Measurements from ENCODE around the gene CCDC33.

Gene CCDC33

GRCh38 chr15:74375303-74375693 is 139.2 kb downstream of the CCDC33 start:
- no peaks in the 10 kb centered on the region for H3K36me3 ChIP-seq (ENCODE audit: control insufficient read depth, insufficient read depth, low read length, severe bottlenecking)
- H3K9me3 ChIP-seq (ENCODE audit: control insufficient read depth, low read length), result no peaks in the 10 kb centered on the region
- no peak overlapping the region for H3K9ac ChIP-seq (ENCODE audit: low read length)
- peaks cover 9% of the 10 kb centered on the region for H3K4me1 ChIP-seq (ENCODE audit: control insufficient read depth, insufficient read depth, low read length)
- H3K4me3 ChIP-seq (ENCODE audit: low read length), result no peak overlapping the region
- peak; percentile 93 for DNase-seq (ENCODE audit: low read depth)
- no peaks in the 10 kb centered on the region for H3K27me3 ChIP-seq (replicated peaks; ENCODE audit: control insufficient read depth, insufficient read depth, low read length)

- Histone ChIP-seq H3K4me1 (ENCODE audit: control insufficient read depth, insufficient read depth, low read length) (peaks cover 9% of the 10 kb centered on the region), H3K36me3 (ENCODE audit: control insufficient read depth, insufficient read depth, low read length, severe bottlenecking) (no peaks in the 10 kb centered on the region), H3K9ac (ENCODE audit: low read length) (no peak overlapping the region), H3K4me3 (ENCODE audit: low read length) (no peak overlapping the region), H3K27me3 (replicated peaks; ENCODE audit: control insufficient read depth, insufficient read depth, low read length) (no peaks in the 10 kb centered on the region), H3K9me3 (ENCODE audit: control insufficient read depth, low read length) (no peaks in the 10 kb centered on the region)
- DNase-seq (ENCODE audit: low read depth), result no peak
Observed at GRCh38 chr15:74376226-74376625, 140.1 kb downstream of the CCDC33 start.

DNA sequence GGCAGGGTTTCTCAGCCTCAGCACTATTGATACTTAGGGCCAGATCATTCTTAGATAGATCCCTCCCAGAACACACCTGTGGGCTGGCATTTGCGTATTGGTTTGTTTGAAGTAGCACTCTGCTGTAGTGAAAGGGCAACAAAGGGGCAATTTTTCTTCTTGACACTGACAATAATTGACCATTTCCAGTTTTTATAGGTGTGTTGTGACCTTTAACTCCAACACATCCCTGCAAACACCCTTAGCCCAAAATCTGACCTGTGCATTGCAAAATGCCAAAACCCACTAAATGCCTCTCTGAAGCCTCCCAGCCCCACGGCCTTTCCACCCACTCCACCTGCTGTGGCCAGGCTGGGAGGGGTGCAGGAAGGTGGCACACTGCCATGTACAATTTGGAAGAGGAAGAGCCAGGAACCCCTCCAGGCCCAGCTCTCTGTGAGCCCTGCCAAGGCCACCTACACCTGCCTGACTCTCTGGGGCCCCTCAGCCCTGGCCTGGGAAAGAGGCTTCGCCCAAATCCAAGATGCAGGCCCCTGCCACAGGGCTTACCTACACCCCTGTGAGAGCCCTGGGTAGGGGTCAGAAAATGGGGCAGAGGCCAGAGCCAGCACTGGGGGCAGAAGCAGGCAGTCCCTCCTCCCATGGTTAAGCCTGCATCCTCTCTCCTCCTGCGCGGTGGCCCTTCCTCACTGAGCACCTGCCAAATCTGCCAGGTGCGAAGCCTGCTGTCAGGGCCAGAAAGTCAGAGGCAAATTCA is 140.9 kb downstream of the CCDC33 start:
- Histone ChIP-seq H3K4me1 (ENCODE audit: control insufficient read depth, insufficient read depth, low read length) (peaks cover 15% of the 10 kb centered on the region), H3K4me3 (ENCODE audit: low read length) (no peak overlapping the region), H3K9me3 (ENCODE audit: control insufficient read depth, low read length) (no peaks in the 10 kb centered on the region), H3K27me3 (replicated peaks; ENCODE audit: control insufficient read depth, insufficient read depth, low read length) (no peaks in the 10 kb centered on the region), H3K36me3 (ENCODE audit: control insufficient read depth, insufficient read depth, low read length, severe bottlenecking) (no peaks in the 10 kb centered on the region), H3K9ac (ENCODE audit: low read length) (no peak overlapping the region)
- no peak for DNase-seq (ENCODE audit: low read depth)

DNA sequence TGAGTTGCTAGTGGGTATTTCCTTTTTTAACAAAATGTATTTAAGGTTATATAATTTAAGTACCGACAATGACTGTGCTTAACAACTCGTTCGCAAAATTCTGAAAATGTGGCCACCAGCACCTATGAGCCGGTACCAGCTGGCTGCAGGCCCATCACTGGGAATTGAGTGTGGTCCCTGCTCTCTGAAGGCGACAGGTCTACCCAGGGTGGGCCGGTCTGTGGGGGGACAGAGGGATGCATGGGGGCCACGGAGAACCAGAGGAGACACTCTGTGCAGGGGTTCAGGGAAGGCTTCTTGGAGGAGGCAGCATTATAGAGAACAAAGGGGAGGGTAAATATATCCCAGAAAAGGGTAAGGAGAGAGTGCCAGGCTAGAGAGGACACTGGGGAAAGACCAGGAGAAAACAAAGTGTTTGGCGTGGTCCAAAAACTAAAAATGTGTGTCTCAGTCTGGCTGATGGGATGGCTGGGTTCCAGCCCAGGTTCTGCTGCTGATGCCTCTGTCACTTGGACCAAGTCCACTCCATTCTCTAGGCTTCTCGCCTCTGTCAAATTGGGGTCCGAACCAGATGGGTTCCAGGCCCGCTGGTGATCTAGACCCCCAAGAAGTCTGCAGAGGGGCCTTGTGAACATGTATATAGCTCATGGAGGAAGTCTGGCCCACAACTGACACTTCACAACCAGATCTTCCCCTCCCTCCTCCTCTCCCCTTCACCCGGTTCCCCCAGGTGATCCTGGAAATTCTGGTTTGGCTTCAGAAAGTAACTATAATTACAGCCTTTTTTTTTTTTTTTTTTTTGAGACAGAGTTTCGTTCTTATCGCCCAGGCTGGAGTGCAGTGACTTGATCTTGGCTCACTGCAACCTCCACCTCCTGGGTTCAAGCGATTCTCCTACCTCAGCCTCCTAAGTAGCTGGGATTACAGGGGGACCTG is 142.0 kb downstream of the CCDC33 start:
- Histone ChIP-seq H3K9ac (ENCODE audit: low read length) (no peak overlapping the region), H3K27me3 (replicated peaks; ENCODE audit: control insufficient read depth, insufficient read depth, low read length) (no peaks in the 10 kb centered on the region), H3K4me1 (ENCODE audit: control insufficient read depth, insufficient read depth, low read length) (peaks cover 18% of the 10 kb centered on the region), H3K9me3 (ENCODE audit: control insufficient read depth, low read length) (no peaks in the 10 kb centered on the region), H3K4me3 (ENCODE audit: low read length) (no peak overlapping the region), H3K36me3 (ENCODE audit: control insufficient read depth, insufficient read depth, low read length, severe bottlenecking) (no peaks in the 10 kb centered on the region)
- no peak for DNase-seq (ENCODE audit: low read depth)

- Histone ChIP-seq H3K4me1 (ENCODE audit: control insufficient read depth, insufficient read depth, low read length) (peaks cover 16% of the 10 kb centered on the region), H3K4me3 (ENCODE audit: low read length) (no peak overlapping the region), H3K36me3 (ENCODE audit: control insufficient read depth, insufficient read depth, low read length, severe bottlenecking) (no peaks in the 10 kb centered on the region), H3K9ac (ENCODE audit: low read length) (no peak overlapping the region), H3K27me3 (replicated peaks; ENCODE audit: control insufficient read depth, insufficient read depth, low read length) (no peaks in the 10 kb centered on the region), H3K9me3 (ENCODE audit: control insufficient read depth, low read length) (no peaks in the 10 kb centered on the region)
- DNase-seq (ENCODE audit: low read depth), result peak; percentile 54
Observed at GRCh38 chr15:74378848-74379247, 142.7 kb downstream of the CCDC33 start.

DNA sequence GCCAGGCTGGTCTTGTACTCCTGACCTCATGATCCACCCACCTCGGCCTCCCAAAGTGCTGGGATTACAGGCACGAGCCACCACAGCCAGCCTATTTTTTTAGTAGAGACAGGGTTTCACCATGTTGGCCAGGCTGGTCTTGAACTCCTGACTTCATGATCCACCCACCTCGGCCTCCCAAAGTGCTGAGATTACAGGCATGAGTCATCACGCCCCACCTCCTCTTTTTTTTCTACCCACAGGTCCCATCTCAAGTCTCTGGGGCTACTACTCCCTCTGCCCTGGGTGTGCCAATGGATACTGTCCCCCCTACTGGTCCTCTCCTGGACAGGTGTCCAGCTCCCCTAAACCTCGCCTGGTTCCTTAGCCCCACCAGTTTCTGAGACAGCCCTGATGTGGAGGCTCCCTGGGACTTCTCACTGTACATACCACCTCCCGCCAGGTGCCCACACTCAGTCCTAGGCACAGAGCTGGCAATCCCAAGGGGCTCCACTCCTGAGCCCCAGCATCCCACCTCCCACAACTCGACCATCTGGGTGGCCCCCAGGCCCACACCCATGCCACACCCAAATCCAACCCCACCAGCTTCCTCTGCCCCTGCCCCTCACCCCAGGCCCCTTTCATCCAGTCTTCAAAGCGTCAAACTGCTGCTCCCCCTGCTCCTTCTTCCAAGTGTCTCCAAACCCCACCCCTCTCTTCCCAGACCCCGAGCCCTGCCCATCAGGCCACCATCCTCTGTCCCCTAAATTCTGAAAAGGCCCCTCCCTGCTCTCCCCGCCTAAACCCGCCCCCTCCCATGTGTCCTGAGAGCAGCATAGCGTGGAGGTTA is 144.4 kb downstream of the CCDC33 start:
- H3K27me3 ChIP-seq (replicated peaks; ENCODE audit: control insufficient read depth, insufficient read depth, low read length), result no peaks in the 10 kb centered on the region
- DNase-seq (ENCODE audit: low read depth), result no peak
- H3K9me3 ChIP-seq (ENCODE audit: control insufficient read depth, low read length), result no peaks in the 10 kb centered on the region
- no peak overlapping the region for H3K4me3 ChIP-seq (ENCODE audit: low read length)
- no peak overlapping the region for H3K9ac ChIP-seq (ENCODE audit: low read length)
- H3K4me1 ChIP-seq (ENCODE audit: control insufficient read depth, insufficient read depth, low read length), result peaks cover 9% of the 10 kb centered on the region
- H3K36me3 ChIP-seq (ENCODE audit: control insufficient read depth, insufficient read depth, low read length, severe bottlenecking), result no peaks in the 10 kb centered on the region

DNA sequence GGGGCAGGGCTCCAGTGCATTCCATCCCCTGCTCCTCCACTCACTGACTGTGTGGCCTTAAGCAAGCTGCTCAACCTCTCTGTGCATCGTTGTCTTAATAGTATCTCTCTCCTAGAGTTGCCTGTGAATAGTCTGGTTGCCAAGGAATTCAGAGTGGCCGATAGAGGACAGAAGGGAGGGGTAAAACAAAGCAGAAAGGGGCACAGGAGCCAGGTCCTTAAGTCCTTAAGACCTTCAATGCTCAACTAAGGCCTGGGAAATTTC is 145.0 kb downstream of the CCDC33 start:
- no peak overlapping the region for H3K9ac ChIP-seq (ENCODE audit: low read length)
- no peaks in the 10 kb centered on the region for H3K9me3 ChIP-seq (ENCODE audit: control insufficient read depth, low read length)
- H3K4me1 ChIP-seq (ENCODE audit: control insufficient read depth, insufficient read depth, low read length), result peaks cover 9% of the 10 kb centered on the region
- H3K36me3 ChIP-seq (ENCODE audit: control insufficient read depth, insufficient read depth, low read length, severe bottlenecking), result no peaks in the 10 kb centered on the region
- no peak for DNase-seq (ENCODE audit: low read depth)
- H3K4me3 ChIP-seq (ENCODE audit: low read length), result no peak overlapping the region
- no peaks in the 10 kb centered on the region for H3K27me3 ChIP-seq (replicated peaks; ENCODE audit: control insufficient read depth, insufficient read depth, low read length)

DNA sequence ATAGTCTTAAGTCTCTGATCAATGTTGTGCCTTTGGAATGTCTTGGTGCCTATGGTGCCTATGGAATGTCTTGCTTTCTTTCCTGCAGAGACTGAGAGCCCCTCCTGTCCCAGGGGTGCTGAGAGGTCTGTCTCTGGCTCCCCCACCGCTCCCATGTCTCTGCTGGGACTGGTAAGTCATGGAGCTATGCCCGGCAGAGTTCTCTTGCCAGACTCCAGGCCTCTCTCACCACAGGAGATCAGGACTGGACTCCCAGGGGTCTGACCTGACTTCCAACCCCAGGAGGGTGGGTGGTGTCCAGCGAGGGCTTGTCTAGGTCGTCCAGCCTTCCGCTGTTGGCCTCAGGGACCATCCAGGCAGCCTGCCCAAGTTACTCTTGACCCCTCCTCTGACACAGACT is 145.4 kb downstream of the CCDC33 start:
- peaks cover 9% of the 10 kb centered on the region for H3K4me1 ChIP-seq (ENCODE audit: control insufficient read depth, insufficient read depth, low read length)
- H3K4me3 ChIP-seq (ENCODE audit: low read length), result no peak overlapping the region
- peak overlapping the region; percentile 31 for H3K9ac ChIP-seq (ENCODE audit: low read length)
- no peaks in the 10 kb centered on the region for H3K36me3 ChIP-seq (ENCODE audit: control insufficient read depth, insufficient read depth, low read length, severe bottlenecking)
- no peak for DNase-seq (ENCODE audit: low read depth)
- no peaks in the 10 kb centered on the region for H3K27me3 ChIP-seq (replicated peaks; ENCODE audit: control insufficient read depth, insufficient read depth, low read length)
- H3K9me3 ChIP-seq (ENCODE audit: control insufficient read depth, low read length), result no peaks in the 10 kb centered on the region

DNA sequence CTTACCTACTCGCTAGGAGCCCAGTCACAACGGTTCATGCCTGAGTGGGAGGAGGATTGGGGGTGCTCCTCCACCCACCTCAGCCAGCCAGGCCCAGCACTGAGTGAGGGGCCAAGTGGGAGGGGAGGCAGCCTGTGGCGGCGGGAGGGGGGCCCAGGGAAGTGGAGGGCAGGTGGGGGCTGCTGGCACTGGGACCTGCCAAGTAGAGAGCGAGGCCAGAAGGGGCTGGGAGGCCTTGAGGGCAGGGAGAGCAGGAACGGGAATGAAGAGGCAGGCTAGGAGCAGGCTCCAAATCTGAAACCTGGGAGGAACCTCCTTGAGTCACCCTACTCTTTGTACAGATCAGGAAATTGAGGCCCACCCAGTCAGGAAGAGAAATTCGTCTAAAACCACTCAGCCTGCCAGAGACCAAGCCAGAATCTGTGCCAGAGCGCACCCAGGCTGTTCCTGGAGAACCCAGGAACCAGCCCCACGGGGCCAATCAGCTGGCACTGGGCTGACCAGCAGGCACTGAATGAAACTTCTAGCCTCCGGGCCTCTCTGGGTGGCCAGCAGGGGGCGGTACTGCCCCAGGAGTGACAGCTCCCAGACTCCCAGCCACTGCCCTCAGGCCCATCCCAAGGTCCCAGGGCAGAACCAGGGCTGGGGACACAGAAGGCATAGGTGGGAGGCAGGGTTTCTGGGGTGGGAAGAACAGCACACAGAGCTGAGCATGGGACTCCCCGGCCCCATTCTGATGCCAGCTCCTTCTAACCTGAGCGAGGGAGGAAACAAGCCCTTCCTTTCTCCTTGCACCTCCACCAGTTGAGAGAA is 146.1 kb downstream of the CCDC33 start:
- peak; percentile 91 for DNase-seq (ENCODE audit: low read depth)
- peak overlapping the region; percentile 31 for H3K9ac ChIP-seq (ENCODE audit: low read length)
- H3K9me3 ChIP-seq (ENCODE audit: control insufficient read depth, low read length), result no peaks in the 10 kb centered on the region
- peaks cover 9% of the 10 kb centered on the region for H3K4me1 ChIP-seq (ENCODE audit: control insufficient read depth, insufficient read depth, low read length)
- no peak overlapping the region for H3K4me3 ChIP-seq (ENCODE audit: low read length)
- no peaks in the 10 kb centered on the region for H3K27me3 ChIP-seq (replicated peaks; ENCODE audit: control insufficient read depth, insufficient read depth, low read length)
- no peaks in the 10 kb centered on the region for H3K36me3 ChIP-seq (ENCODE audit: control insufficient read depth, insufficient read depth, low read length, severe bottlenecking)

- Histone ChIP-seq H3K27me3 (replicated peaks; ENCODE audit: control insufficient read depth, insufficient read depth, low read length) (no peaks in the 10 kb centered on the region), H3K9me3 (ENCODE audit: control insufficient read depth, low read length) (no peaks in the 10 kb centered on the region), H3K36me3 (ENCODE audit: control insufficient read depth, insufficient read depth, low read length, severe bottlenecking) (no peaks in the 10 kb centered on the region), H3K4me1 (ENCODE audit: control insufficient read depth, insufficient read depth, low read length) (peaks cover 9% of the 10 kb centered on the region), H3K9ac (ENCODE audit: low read length) (no peak overlapping the region), H3K4me3 (ENCODE audit: low read length) (no peak overlapping the region)
- DNase-seq (ENCODE audit: low read depth), result no peak
Observed at GRCh38 chr15:74383286-74383685, 147.2 kb downstream of the CCDC33 start.

Measured in adipocyte (in vitro differentiated cells).